HG03558 (cell line): ENCODE results near the gene BEST4.
"Not testable (repeated sequence)": the region's sequence is repeated elsewhere in the genome, so short reads cannot be mapped to it uniquely, and the experiment has no call there.

Experiments used
- ATAC-seq: cut with Tn5 transposase; IDR thresholded peaks from one replicate; pipeline ENCODE4 v1.9.1; 2021; ENCODE audit warnings: moderate number of reproducible peaks; ENCODE audit not compliant: unreplicated experiment; ENCODE audit errors: extremely low read depth

The BEST4 gene

DNA sequence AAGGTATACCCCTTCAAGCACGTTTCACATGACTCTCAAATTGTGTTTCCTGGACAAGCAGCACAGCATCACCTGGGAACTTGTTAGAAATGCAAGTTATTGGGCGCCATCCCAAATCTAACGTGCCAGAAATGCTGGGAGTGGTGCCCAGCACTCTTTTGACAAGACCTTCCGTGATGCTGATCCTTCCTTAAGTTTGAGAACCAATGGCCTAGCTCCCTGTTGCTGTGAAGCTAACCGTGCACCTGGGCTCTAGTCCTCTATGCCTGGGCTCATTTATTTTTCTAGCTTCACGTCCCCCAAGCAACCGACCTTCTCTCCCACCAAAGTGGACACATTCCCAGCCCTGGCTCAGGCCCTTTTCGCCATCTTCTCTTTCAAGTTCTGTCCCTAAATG is 4.3 kb downstream of the BEST4 start:
- no peak for ATAC-seq

DNA sequence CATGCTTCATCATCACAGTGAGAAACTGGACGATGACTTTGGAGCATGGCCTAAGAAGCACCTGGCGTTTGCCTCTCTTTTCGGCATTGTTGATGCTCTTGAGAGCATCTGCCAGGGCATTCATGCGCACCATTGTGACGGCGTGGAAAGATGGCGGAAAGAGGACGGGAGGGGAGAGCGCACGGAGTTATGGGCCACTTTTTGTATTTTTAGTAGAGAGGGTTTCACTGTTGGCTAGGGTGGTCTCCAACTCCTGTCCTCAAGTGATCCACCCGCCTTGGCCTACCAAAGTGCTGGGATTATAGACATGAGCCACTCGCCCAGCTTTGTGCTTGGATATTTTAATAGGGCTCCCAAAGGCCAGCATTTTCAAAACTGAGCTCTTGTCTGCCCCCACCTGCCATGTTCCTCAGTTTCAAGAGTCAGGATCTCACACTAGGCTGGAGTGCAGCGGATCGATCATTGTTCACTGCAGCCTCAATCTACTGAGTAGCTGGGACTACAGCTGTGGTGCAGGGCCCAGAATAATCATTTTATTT is 7.3 kb downstream of the BEST4 start:
- ATAC-seq = no peak

- ATAC-seq = no peak
These were observed 9.0 kb downstream of the BEST4 start for GRCh38 chr1:44778705-44779576.

GRCh38 chr1:44777969-44778635 is 9.9 kb downstream of the BEST4 start:
- no peak for ATAC-seq

- no peak for ATAC-seq
These were observed 10.4 kb downstream of the BEST4 start for GRCh38 chr1:44777547-44777946.

- ATAC-seq = no peak
These were observed 11.3 kb downstream of the BEST4 start for GRCh38 chr1:44776730-44777068.

DNA sequence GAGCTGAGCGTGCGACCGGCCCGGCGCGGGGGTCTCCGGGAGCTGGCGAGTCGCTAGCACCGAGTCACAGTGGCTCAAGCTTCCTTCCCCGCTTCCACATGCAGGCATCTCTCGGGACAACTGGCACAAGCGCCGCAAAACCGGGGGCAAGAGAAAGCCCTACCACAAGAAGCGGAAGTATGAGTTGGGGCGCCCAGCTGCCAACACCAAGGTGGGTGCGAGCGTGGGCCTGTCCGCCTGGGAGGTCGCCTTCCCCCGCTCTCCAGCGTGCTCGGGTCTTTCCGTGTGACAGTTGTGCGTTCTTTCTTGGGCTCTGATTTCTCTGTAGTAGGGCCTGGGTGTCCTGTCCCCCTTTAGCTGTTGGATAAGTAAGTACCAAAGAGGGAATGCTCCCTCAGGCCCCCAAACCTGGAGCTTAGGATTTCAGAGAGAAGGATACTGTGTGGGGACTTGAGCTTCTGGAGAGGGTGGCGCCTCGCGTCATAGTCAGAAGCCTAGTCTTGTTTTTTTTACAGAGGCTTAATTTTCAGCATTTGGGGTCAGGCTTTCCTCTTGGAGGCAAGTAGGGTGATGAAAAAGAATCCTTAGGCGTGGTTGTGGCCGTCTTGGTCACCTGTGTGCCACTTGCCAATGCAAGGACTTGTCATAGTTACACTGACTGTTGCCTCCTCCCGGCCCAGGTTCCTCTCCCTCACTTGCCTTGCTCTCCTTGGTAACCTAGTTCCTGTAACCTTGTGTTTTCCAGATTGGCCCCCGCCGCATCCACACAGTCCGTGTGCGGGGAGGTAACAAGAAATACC is 11.8 kb downstream of the BEST4 start:
- no peak for ATAC-seq

- ATAC-seq = peak; percentile 57
These were observed 12.7 kb downstream of the BEST4 start, which contains the start of gene RPS8 for GRCh38 chr1:44775078-44775929. RPS8 (plus strand) TSS chr1:44775540; CDS start chr1:44775597, 57 bp downstream.

DNA sequence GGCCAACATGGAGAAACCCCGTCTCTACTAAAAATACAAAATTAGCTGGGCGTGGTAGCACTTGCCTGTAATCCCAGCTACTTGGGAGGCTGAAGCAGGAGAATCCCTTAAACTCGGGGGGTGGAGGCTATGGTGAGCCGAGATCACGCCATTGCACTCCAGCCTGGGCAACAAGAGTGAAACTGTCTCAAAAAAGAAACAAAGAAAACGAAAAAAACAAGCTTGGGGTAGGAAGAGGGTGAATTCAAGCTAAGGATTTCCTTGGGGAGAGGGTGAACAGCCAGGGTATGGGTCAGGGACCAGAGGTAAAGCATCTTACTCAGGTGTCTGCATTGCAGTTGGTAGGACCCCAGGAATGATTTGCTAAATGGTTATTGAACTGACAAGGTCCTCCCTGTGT is 21.5 kb downstream of the BEST4 start:
- not testable (repeated sequence) for ATAC-seq

GRCh38 chr1:44760876-44761275 is 27.1 kb downstream of the BEST4 start:
- no peak for ATAC-seq

DNA sequence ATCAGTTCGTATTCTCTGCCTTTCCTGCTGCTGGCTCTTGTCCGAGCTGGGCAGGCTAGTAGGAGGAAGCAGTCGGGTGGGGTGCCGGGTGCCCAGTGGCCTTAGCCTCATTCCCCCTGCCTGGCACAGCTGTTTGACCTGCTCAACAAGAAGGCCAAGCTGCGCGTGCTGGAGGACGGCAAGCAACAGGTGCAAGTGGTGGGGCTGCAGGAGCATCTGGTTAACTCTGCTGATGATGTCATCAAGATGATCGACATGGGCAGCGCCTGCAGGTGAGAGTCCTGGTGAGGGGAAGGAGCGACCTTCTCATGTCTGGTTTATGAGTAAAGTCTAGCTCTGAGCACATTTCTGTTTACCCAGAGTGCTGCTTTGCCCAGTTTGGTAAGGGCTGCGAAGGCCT is 28.9 kb downstream of the BEST4 start:
- no peak for ATAC-seq

- no peak for ATAC-seq
These were observed 30.6 kb downstream of the BEST4 start for GRCh38 chr1:44757420-44757819.

DNA sequence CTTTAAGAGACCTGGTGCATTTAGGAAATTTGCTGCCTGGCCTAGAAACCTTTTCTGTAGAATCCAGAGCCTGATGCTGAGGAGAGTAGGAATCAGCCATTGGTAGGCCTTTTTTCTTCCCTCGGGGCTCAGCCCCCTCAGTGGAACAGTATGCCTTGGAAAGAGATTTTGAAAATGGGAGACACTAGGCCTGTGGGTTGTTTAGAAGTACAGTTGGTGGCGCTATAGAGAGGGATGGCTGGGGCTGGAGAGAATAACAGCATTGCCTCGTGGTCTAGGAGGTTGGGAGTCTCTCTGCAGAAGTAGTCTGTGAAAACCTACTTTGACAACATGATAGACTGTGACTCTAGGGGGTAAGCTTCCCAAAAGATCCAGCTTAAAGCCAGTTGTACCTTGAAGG is 40.1 kb downstream of the BEST4 start:
- ATAC-seq = no peak

DNA sequence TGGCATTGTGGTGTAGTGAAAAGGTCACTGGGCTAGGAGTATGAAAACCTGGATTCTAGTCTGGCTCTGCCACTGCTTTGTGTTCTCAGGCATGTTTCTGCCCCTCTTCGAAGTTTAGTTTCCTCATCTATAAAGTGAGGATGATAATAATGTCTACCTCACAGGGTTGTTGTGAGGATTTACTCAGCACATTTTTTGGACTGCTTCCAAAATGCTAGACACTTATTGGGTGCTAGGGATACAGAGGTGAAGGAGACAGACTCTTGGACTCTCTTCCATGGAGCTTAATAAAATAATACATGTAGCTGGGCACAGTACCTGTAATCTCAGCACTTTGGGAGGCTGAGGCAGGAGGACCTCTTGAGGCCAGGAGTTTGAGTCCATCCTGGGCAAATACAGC is 44.8 kb downstream of the BEST4 start:
- no peak for ATAC-seq

GRCh38 chr1:44740179-44740617 is 47.8 kb downstream of the BEST4 start:
- no peak for ATAC-seq

DNA sequence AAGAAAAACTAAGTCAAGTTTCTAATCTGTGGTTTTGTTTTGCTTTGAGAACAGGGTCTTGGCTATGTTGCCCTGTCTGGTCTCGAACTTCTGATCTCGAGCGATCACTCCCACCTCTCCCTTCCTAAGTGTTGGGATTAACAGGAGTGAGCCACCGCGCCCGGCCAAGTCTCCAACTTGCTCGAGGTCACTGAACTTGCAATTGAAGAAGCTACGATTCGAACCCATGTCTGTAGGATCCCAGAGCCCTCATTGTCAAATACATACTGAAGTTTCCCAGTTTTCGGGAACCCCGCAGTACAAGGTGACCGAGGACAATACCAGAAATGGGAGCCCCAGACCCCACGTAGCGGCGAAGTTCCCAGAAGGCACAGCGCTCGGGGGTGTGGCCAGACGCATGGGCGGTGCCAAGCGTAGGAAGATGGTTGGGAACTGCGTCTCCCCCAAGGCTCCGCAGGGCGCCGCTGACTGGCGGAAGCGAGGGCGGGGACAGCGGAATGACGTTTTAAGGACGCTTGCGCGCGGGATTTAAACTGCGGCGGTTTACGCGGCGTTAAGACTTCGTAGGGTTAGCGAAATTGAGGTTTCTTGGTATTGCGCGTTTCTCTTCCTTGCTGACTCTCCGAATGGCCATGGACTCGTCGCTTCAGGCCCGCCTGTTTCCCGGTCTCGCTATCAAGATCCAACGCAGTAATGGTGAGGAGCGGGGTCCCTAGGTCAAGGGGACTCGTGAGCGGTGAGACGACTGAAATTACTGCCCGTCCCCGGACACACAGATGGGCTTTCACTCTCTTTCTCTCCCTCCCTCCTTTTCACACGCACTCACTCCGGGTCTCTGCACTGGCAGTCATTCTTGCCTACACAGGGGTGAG is 48.4 kb downstream of the BEST4 start, which contains the start of gene KIF2C:
Gene KIF2C, plus strand, starts transcription at position 531 of the 872 bp plus-strand sequence. Its CDS starts 96 bp downstream, at position 627.
- peak; percentile 67 for ATAC-seq

DNA sequence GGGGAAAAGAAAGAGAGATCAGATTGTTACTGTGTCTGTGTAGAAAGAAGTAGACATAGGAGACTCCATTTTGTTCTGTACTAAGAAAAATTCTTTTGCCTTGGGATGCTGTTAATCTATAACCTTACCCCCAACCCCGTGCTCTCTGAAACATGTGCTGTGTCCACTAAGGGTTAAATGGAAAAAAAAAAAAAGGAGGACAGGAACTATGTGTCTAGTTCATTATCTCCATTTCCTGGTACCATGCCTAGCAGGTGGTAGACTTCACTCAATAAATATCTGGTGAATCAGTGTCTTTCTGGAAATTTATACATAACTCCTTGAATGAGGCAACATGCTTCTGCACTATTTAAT is 49.0 kb downstream of the BEST4 start:
- ATAC-seq = not testable (repeated sequence)

DNA sequence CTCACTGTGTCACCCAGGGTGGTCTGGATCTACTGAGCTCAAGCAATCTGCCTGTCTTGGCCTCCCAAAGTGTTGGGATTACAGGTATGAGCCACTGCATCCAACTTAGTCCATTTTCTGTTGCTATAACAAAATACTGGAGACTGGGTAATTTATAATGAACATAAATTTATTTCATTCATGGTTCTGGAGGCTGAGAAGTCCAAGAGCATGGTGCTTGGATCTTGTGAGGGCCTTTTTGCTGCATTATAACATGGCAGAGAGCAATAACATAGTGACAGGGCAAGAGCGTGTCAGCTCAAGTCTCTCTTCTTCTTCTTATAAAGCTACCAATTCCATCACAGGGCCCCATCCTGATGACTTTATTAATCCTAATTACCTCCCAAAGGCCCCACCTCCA is 52.0 kb downstream of the BEST4 start:
- ATAC-seq = no peak

DNA sequence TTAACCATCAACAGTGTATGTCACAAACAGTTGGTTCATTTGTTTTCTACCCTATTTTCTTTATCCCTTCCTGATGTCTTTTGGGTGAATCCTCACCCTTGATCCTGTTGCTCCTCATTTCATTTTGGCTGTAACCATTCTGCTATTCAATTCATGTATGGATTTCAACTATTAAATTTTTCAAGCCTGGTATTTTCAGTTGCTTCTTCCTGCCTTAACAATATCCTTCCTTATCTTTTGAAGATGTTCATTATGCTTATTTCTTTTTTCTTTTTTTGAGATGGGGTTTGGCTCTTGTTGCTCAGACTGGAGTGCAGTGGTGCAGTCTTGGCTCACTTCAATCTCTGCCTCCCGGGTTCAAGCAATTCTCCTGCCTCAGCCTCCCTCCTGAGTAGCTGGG is 54.2 kb downstream of the BEST4 start:
- no peak for ATAC-seq
